ENCODE results near the gene GTF3A.

GTF3A gene

DNA sequence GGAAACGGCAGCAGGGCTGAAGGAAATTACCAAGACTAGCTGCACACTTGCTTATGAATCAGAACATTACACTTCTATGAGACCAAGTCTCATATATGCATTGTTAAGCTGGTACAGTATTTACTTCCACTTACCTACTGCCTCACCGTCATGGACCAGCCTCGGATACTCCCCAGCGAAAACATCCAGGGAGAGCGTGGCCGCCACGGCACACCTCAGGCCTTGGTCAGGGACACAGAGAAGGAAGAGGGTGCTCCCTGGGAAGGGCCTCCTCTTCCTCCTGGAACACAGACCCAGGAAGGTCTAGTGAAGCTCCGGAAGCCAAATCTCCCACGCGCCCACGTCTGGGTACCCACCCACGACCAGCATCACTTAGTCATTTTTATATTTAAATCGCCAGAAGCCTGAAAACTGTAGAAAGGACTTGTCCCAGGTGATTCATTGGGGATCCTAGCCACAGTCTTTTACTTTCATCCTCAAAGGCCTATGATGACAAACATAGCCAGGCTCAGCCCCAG, 50.4 kb downstream of the GTF3A start:
- peaks cover 6% of the 10 kb centered on the region; the same call in 1 of the 2 replicates for H3K4me1 ChIP-seq (ENCODE audit: control insufficient read depth, insufficient read depth, low read length)
- no peak overlapping the region for H3K27ac ChIP-seq (ENCODE audit: low read depth, low read length)
- H3K9me3 ChIP-seq (ENCODE audit: control insufficient read depth, insufficient read depth, low read depth, low read length), result no peaks in the 10 kb centered on the region
- H3K9ac ChIP-seq (ENCODE audit: low read length), result no peak overlapping the region
- no peaks in the 10 kb centered on the region for H3K36me3 ChIP-seq (ENCODE audit: control insufficient read depth, insufficient read depth, low read length)
- no peak overlapping the region for H3K4me3 ChIP-seq (ENCODE audit: low read depth, low read length)
- H3K27me3 ChIP-seq (ENCODE audit: control insufficient read depth, insufficient read depth, low read length), result no peaks in the 10 kb centered on the region

DNA sequence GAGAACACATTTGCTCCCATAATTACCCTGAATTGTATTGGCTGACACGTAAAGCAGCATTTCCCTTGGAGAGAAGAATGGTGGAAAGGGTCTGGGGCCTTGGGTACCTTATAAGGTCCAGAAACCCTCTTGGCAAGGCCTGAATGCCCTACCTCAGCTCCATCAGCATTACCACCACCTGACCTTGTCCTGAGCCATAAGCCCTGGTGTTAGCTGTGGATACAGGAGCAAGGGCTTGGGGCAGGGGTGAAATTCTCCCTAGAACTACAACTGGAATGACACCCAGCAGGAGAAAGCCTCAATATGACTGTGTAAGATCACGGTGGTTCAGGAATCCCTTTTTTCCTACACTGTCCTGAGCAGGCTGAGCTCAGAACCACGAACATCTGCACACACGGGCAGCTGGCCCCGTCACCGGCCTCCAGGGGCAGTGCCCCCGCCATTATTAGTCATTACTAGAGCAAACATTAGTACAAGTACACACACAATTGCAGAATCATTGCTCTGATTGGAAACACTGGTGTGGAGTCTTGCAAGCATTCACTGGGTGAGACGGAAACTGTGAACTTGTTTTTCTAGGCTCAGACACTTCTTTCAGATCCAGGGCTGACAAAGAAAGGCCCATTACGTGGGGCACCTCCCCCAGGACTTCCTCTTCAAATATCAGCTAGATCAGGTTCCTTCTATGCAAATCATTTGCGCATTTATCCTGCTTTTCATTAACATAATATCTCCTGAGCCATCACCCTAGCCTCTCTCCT, 52.7 kb downstream of the GTF3A start:
- H3K4me3 ChIP-seq (ENCODE audit: low read depth, low read length), result no peak overlapping the region
- H3K27ac ChIP-seq (ENCODE audit: low read depth, low read length), result no peak overlapping the region
- H3K27me3 ChIP-seq (ENCODE audit: control insufficient read depth, insufficient read depth, low read length), result no peaks in the 10 kb centered on the region
- H3K9ac ChIP-seq (ENCODE audit: low read length), result no peak overlapping the region
- H3K4me1 ChIP-seq (ENCODE audit: control insufficient read depth, insufficient read depth, low read length), result peaks cover 6% of the 10 kb centered on the region; the same call in 1 of the 2 replicates
- no peaks in the 10 kb centered on the region for H3K9me3 ChIP-seq (ENCODE audit: control insufficient read depth, insufficient read depth, low read depth, low read length)
- H3K36me3 ChIP-seq (ENCODE audit: control insufficient read depth, insufficient read depth, low read length), result no peaks in the 10 kb centered on the region

DNA sequence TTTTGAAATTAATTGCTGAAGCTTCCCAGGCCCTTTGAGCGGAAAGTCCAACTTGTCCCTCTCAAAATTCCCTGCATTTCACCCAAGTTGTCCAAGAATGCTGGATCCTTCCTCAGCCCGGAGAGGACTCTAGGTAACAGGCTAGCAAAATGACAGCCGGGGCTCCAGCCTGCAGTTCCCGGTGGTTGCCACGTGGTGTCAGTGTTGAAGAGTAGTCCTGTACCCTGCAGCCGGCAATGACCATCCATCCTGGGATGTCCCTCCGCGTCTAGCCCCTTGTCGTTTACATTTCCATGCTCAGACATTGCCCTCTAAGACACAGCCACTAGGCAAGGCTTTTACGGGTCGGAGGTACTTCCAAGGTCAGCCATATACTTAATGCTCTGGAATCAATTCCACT, 57.3 kb downstream of the GTF3A start:
- Histone ChIP-seq H3K27me3 (ENCODE audit: control insufficient read depth, insufficient read depth, low read length) (no peaks in the 10 kb centered on the region), H3K4me1 (ENCODE audit: control insufficient read depth, insufficient read depth, low read length) (peaks cover 6% of the 10 kb centered on the region; the same call in 1 of the 2 replicates), H3K9me3 (ENCODE audit: control insufficient read depth, insufficient read depth, low read depth, low read length) (no peaks in the 10 kb centered on the region), H3K9ac (ENCODE audit: low read length) (no peak overlapping the region), H3K36me3 (ENCODE audit: control insufficient read depth, insufficient read depth, low read length) (no peaks in the 10 kb centered on the region), H3K27ac (ENCODE audit: low read depth, low read length) (no peak overlapping the region), H3K4me3 (ENCODE audit: low read depth, low read length) (no peak overlapping the region)

GRCh38 chr13:27482983-27483382, 58.6 kb downstream of the GTF3A start:
- H3K4me1 ChIP-seq (ENCODE audit: control insufficient read depth, insufficient read depth, low read length), result no peaks in the 10 kb centered on the region
- H3K4me3 ChIP-seq (ENCODE audit: low read depth, low read length), result no peak overlapping the region

GRCh38 chr13:27483421-27483820, 59.0 kb downstream of the GTF3A start:
- no peak overlapping the region for H3K27ac ChIP-seq (ENCODE audit: low read depth, low read length)
- no peaks in the 10 kb centered on the region for H3K27me3 ChIP-seq (ENCODE audit: control insufficient read depth, insufficient read depth, low read length)
- no peaks in the 10 kb centered on the region for H3K9me3 ChIP-seq (ENCODE audit: control insufficient read depth, insufficient read depth, low read depth, low read length)
- no peaks in the 10 kb centered on the region for H3K4me1 ChIP-seq (ENCODE audit: control insufficient read depth, insufficient read depth, low read length)
- H3K4me3 ChIP-seq (ENCODE audit: low read depth, low read length), result no peak overlapping the region
- no peak overlapping the region for H3K9ac ChIP-seq (ENCODE audit: low read length)
- H3K36me3 ChIP-seq (ENCODE audit: control insufficient read depth, insufficient read depth, low read length), result no peaks in the 10 kb centered on the region

More at GRCh38 chr13:27482983-27483382, 58.6 kb downstream of the GTF3A start:
- Histone ChIP-seq H3K27me3 (ENCODE audit: control insufficient read depth, insufficient read depth, low read length) (no peaks in the 10 kb centered on the region), H3K9ac (ENCODE audit: low read length) (no peak overlapping the region), H3K9me3 (ENCODE audit: control insufficient read depth, insufficient read depth, low read depth, low read length) (no peaks in the 10 kb centered on the region), H3K27ac (ENCODE audit: low read depth, low read length) (no peak overlapping the region), H3K36me3 (ENCODE audit: control insufficient read depth, insufficient read depth, low read length) (no peaks in the 10 kb centered on the region)
